Measurements from ENCODE around the gene ABCC1.
A peak's percentile ranks its signal among the peaks of the same experiment; 100 is the strongest.
"Not testable (repeated sequence)": the region's sequence is repeated elsewhere in the genome, so short reads cannot be mapped to it uniquely, and the experiment has no call there.

Gene ABCC1

GRCh38 chr16:15947983-15948509 lies 1.4 kb upstream of the ABCC1 start:
- DNase-seq = no peak

- DNase-seq = peak; percentile 19
Measured at GRCh38 chr16:15948532-15949209, 745 bp upstream of the ABCC1 start.

GRCh38 chr16:15950161-15950854 lies 892 bp downstream of the ABCC1 start:
- peak; percentile 51 for DNase-seq

- DNase-seq = no peak
Measured at GRCh38 chr16:15950869-15951268, 1.5 kb downstream of the ABCC1 start.

- DNase-seq = no peak
Measured at GRCh38 chr16:15951852-15952251, 2.4 kb downstream of the ABCC1 start.

GRCh38 chr16:15952265-15952711 lies 2.9 kb downstream of the ABCC1 start:
- peak; percentile 32 for DNase-seq

GRCh38 chr16:15953477-15953876 lies 4.1 kb downstream of the ABCC1 start:
- DNase-seq = no peak

- no peak for DNase-seq
Measured at GRCh38 chr16:15953929-15954813, 4.8 kb downstream of the ABCC1 start.

GRCh38 chr16:15954814-15955151 lies 5.4 kb downstream of the ABCC1 start:
- no peak for DNase-seq

GRCh38 chr16:15955425-15955824 lies 6.0 kb downstream of the ABCC1 start:
- DNase-seq = no peak

GRCh38 chr16:15956106-15956505 lies 6.7 kb downstream of the ABCC1 start:
- not testable (repeated sequence) for DNase-seq

- no peak for DNase-seq
Measured at GRCh38 chr16:15958703-15959348, 9.4 kb downstream of the ABCC1 start.

- DNase-seq = no peak
Measured at GRCh38 chr16:15960124-15960971, 10.9 kb downstream of the ABCC1 start.

- peak; percentile 90 for DNase-seq
Measured at GRCh38 chr16:15961060-15961511, 11.7 kb downstream of the ABCC1 start.

GRCh38 chr16:15961571-15962090 lies 12.2 kb downstream of the ABCC1 start:
- DNase-seq = peak; percentile 31

GRCh38 chr16:15963307-15963910 lies 14.0 kb downstream of the ABCC1 start:
- no peak for DNase-seq

- DNase-seq = no peak
Measured at GRCh38 chr16:15966420-15966819, 17.0 kb downstream of the ABCC1 start.

GRCh38 chr16:15966836-15967546 lies 17.6 kb downstream of the ABCC1 start:
- DNase-seq = no peak

- no peak for DNase-seq
Measured at GRCh38 chr16:15967655-15968315, 18.4 kb downstream of the ABCC1 start.

- DNase-seq = peak; percentile 44
Measured at GRCh38 chr16:15970202-15970601, 20.8 kb downstream of the ABCC1 start.

Data from activated CD4-positive, alpha-beta T cell treated with anti-CD3 and anti-CD28 coated beads, Interleukin-2, Interleukin-6, amounts not matched to agents 100 ng/mL and 50 ng/mL, durations not matched to agents 16 hours and 8 hours (primary cell).